HEK293 (cell line): ENCODE results near the gene NUP62.
A peak's percentile ranks its signal among the peaks of the same experiment; 100 is the strongest.

Experiments used
- EGR2 ChIP-seq: fragments of 450-650 bp; formaldehyde crosslinking; IDR thresholded peaks from 2 replicates; pipeline ENCODE4 v1.5.1; 2016; ENCODE audit warnings: low read depth, missing biosample characterization, missing genetic modification characterization
- FEZF1 ChIP-seq: fragments of 450-650 bp; formaldehyde crosslinking; IDR thresholded peaks from 2 replicates; pipeline ENCODE4 v1.5.1; 2016; ENCODE audit warnings: missing biosample characterization, missing genetic modification characterization
- KLF1 ChIP-seq: fragments of 450-650 bp; formaldehyde crosslinking; IDR thresholded peaks from 2 replicates; pipeline ENCODE4 v1.5.1; 2016; ENCODE audit warnings: missing biosample characterization, missing genetic modification characterization
- KLF7 ChIP-seq: fragments of 450-650 bp; formaldehyde crosslinking; IDR thresholded peaks from 2 replicates; pipeline ENCODE4 v1.5.1; 2016; ENCODE audit warnings: missing biosample characterization, missing genetic modification characterization, borderline replicate concordance
- KLF9 ChIP-seq: fragments of 450-650 bp; formaldehyde crosslinking; IDR thresholded peaks from 2 replicates; pipeline ENCODE4 v1.5.1; 2016; ENCODE audit warnings: missing biosample characterization, missing genetic modification characterization, low read depth
- SCRT1 ChIP-seq: fragments of 450-650 bp; formaldehyde crosslinking; IDR thresholded peaks from 2 replicates; pipeline ENCODE4 v1.5.1; 2016; ENCODE audit warnings: missing biosample characterization, missing genetic modification characterization, borderline replicate concordance
- SCRT2 ChIP-seq: fragments of 450-650 bp; formaldehyde crosslinking; IDR thresholded peaks from 2 replicates; pipeline ENCODE4 v1.5.1; 2016; ENCODE audit warnings: missing biosample characterization, missing genetic modification characterization
- SP3 ChIP-seq: fragments of 450-650 bp; formaldehyde crosslinking; IDR thresholded peaks from 2 replicates; pipeline ENCODE4 v1.5.1; 2016; ENCODE audit warnings: missing biosample characterization, missing genetic modification characterization
- SP7 ChIP-seq: fragments of 450-650 bp; formaldehyde crosslinking; IDR thresholded peaks from 2 replicates; pipeline ENCODE4 v1.5.1; 2016; ENCODE audit warnings: missing biosample characterization, missing genetic modification characterization
- TRIM28 ChIP-seq: IDR thresholded peaks from 2 replicates; pipeline ENCODE4 v1.6.1; 2011; ENCODE audit warnings: low read length, control low read depth, borderline replicate concordance
- YY2 ChIP-seq: fragments of 450-650 bp; formaldehyde crosslinking; IDR thresholded peaks from 2 replicates; pipeline ENCODE4 v1.5.1; 2016; ENCODE audit warnings: missing biosample characterization, missing genetic modification characterization
- ZBTB11 ChIP-seq: fragments of 450-650 bp; formaldehyde crosslinking; conservative IDR thresholded peaks from 2 replicates; pipeline ENCODE4 v1.5.1; 2016; ENCODE audit warnings: low read depth, missing biosample characterization, missing genetic modification characterization
- ZBTB21 ChIP-seq: fragments of 450-650 bp; formaldehyde crosslinking; IDR thresholded peaks from 2 replicates; pipeline ENCODE4 v1.5.1; 2017; ENCODE audit warnings: missing biosample characterization, missing genetic modification characterization
- ZBTB26 ChIP-seq: fragments of 450-650 bp; formaldehyde crosslinking; optimal IDR thresholded peaks from 2 replicates; pipeline ENCODE3; 2016; ENCODE audit warnings: missing biosample characterization, mild to moderate bottlenecking, missing genetic modification characterization
- ZNF2 ChIP-seq: fragments of 450-650 bp; formaldehyde crosslinking; IDR thresholded peaks from 2 replicates; pipeline ENCODE4 v1.5.1; 2016; ENCODE audit warnings: missing biosample characterization, missing genetic modification characterization
- ZNF335 ChIP-seq: fragments of 450-650 bp; formaldehyde crosslinking; conservative IDR thresholded peaks from 2 replicates; pipeline ENCODE4 v1.5.1; 2016; ENCODE audit warnings: missing biosample characterization, missing genetic modification characterization
- ZNF394 ChIP-seq: fragments of 450-650 bp; formaldehyde crosslinking; IDR thresholded peaks from 2 replicates; pipeline ENCODE4 v1.5.1; 2016; ENCODE audit warnings: missing biosample characterization, missing genetic modification characterization, mild to moderate bottlenecking, moderate library complexity, borderline replicate concordance
- ZNF530 ChIP-seq: fragments of 450-650 bp; formaldehyde crosslinking; IDR thresholded peaks from 2 replicates; pipeline ENCODE4 v1.5.1; 2016; ENCODE audit warnings: low read depth, missing biosample characterization, missing genetic modification characterization
- ZNF645 ChIP-seq: fragments of 450-650 bp; formaldehyde crosslinking; IDR thresholded peaks from 2 replicates; pipeline ENCODE4; 2016; ENCODE audit warnings: missing biosample characterization, missing genetic modification characterization
- ZNF843 ChIP-seq: fragments of 450-650 bp; formaldehyde crosslinking; IDR thresholded peaks from 2 replicates; pipeline ENCODE4 v1.5.1; 2016; ENCODE audit warnings: missing biosample characterization, missing genetic modification characterization
- TF ChIP-seq, protein P1 (sequence below): fragments of 450-650 bp; formaldehyde crosslinking; IDR thresholded peaks from 2 replicates; pipeline ENCODE4 v1.5.1; 2016; ENCODE audit warnings: missing biosample characterization, missing genetic modification characterization
- TF ChIP-seq, protein P2 (sequence below): fragments of 450-650 bp; formaldehyde crosslinking; IDR thresholded peaks from 2 replicates; pipeline ENCODE4 v1.5.1; 2016; ENCODE audit warnings: missing biosample characterization, missing genetic modification characterization
- TF ChIP-seq, protein P3 (sequence below): fragments of 450-650 bp; formaldehyde crosslinking; conservative IDR thresholded peaks from 2 replicates; pipeline ENCODE4 v1.5.1; 2016; ENCODE audit warnings: low read depth, missing biosample characterization, missing genetic modification characterization
- TF ChIP-seq, protein P4 (sequence below): fragments of 450-650 bp; formaldehyde crosslinking; IDR thresholded peaks from 2 replicates; pipeline ENCODE4 v1.5.1; 2016; ENCODE audit warnings: missing biosample characterization, missing genetic modification characterization

The NUP62 gene

DNA sequence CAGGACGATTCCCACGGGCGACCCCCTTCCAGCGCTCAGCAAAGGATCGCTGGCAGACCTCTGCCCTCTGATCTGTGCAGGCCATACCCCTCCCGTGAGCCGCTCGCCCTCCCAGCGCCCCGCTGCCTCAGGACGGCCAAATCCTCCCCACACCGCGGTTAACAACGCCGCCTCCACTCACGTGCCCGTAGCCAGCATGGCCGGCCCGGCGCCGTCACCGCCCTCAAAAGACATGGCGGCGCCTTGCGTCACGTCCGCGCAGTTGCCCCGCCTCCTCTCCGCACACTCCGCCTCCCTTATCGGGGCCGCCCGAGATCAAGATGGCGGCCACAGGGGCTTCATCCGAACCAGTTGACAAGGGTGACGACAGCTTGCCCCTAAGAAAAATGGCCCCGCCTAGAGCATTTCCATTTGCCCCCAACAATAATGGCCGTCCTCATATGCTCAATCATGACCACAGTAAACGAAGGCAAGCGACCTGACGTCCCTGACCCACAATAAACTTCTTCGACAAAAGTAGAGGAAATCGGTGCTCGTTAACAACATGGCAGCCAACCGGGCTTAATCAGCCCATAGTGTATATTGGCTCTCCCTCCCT is 52.8 kb downstream of the NUP62 start (continued):
- TF ChIP-seq, protein P1, sequence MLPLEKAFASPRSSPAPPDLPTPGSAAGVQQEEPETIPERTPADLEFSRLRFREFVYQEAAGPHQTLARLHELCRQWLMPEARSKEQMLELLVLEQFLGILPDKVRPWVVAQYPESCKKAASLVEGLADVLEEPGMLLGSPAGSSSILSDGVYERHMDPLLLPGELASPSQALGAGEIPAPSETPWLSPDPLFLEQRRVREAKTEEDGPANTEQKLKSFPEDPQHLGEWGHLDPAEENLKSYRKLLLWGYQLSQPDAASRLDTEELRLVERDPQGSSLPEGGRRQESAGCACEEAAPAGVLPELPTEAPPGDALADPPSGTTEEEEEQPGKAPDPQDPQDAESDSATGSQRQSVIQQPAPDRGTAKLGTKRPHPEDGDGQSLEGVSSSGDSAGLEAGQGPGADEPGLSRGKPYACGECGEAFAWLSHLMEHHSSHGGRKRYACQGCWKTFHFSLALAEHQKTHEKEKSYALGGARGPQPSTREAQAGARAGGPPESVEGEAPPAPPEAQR (tag by site-specific recombination): 0 out of 2 replicates have a peak, but pooled peaks have one; percentile 34
- no peak for TF ChIP-seq SCRT1 (tag by site-specific recombination)
- 0 out of 2 replicates have a peak, but pooled peaks have one; percentile 11 for TF ChIP-seq KLF7 (tag by site-specific recombination)
- peak; percentile 99 for TF ChIP-seq YY2 (tag by site-specific recombination)
- peak; percentile 38 for TF ChIP-seq SCRT2 (tag by site-specific recombination)
- TF ChIP-seq, protein P2, sequence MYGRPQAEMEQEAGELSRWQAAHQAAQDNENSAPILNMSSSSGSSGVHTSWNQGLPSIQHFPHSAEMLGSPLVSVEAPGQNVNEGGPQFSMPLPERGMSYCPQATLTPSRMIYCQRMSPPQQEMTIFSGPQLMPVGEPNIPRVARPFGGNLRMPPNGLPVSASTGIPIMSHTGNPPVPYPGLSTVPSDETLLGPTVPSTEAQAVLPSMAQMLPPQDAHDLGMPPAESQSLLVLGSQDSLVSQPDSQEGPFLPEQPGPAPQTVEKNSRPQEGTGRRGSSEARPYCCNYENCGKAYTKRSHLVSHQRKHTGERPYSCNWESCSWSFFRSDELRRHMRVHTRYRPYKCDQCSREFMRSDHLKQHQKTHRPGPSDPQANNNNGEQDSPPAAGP (tag by site-specific recombination): peak; percentile 33; the same call in 1 of the 2 replicates
- peak; percentile 24; the same call in 1 of the 2 replicates for TF ChIP-seq ZNF394 (tag by site-specific recombination)
- TF ChIP-seq ZNF645: peak; percentile 79; the same call in 1 of the 2 replicates
- TF ChIP-seq, protein P3, sequence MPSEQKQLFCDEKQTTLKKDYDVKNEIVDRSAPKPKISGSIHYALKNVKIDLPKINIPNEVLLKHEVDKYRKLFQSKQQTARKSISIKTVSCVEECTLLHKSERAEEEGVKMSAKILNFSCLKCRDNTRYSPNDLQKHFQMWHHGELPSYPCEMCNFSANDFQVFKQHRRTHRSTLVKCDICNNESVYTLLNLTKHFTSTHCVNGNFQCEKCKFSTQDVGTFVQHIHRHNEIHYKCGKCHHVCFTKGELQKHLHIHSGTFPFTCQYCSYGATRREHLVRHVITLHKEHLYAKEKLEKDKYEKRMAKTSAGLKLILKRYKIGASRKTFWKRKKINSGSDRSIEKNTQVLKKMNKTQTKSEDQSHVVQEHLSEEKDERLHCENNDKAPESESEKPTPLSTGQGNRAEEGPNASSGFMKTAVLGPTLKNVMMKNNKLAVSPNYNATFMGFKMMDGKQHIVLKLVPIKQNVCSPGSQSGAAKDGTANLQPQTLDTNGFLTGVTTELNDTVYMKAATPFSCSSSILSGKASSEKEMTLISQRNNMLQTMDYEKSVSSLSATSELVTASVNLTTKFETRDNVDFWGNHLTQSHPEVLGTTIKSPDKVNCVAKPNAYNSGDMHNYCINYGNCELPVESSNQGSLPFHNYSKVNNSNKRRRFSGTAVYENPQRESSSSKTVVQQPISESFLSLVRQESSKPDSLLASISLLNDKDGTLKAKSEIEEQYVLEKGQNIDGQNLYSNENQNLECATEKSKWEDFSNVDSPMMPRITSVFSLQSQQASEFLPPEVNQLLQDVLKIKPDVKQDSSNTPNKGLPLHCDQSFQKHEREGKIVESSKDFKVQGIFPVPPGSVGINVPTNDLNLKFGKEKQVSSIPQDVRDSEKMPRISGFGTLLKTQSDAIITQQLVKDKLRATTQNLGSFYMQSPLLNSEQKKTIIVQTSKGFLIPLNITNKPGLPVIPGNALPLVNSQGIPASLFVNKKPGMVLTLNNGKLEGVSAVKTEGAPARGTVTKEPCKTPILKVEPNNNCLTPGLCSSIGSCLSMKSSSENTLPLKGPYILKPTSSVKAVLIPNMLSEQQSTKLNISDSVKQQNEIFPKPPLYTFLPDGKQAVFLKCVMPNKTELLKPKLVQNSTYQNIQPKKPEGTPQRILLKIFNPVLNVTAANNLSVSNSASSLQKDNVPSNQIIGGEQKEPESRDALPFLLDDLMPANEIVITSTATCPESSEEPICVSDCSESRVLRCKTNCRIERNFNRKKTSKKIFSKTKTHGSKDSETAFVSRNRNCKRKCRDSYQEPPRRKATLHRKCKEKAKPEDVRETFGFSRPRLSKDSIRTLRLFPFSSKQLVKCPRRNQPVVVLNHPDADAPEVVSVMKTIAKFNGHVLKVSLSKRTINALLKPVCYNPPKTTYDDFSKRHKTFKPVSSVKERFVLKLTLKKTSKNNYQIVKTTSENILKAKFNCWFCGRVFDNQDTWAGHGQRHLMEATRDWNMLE (tag by site-specific recombination): peak; percentile 28; the same call in 1 of the 2 replicates
- 0 out of 2 replicates have a peak, but pooled peaks have one; percentile 11 for TF ChIP-seq FEZF1
- TF ChIP-seq ZNF530 (tag by site-specific recombination): no peak
- peak; percentile 22; the same call in 1 of the 2 replicates for TF ChIP-seq EGR2 (tag by site-specific recombination)
- peak; percentile 97 for TF ChIP-seq ZNF335 (tag by site-specific recombination)
- TF ChIP-seq TRIM28: 0 out of 2 replicates have a peak, but pooled peaks have one; percentile 41
- TF ChIP-seq ZBTB11 (tag by site-specific recombination): 0 out of 2 replicates have a peak, but pooled peaks have one; percentile 53
- TF ChIP-seq, protein P4, sequence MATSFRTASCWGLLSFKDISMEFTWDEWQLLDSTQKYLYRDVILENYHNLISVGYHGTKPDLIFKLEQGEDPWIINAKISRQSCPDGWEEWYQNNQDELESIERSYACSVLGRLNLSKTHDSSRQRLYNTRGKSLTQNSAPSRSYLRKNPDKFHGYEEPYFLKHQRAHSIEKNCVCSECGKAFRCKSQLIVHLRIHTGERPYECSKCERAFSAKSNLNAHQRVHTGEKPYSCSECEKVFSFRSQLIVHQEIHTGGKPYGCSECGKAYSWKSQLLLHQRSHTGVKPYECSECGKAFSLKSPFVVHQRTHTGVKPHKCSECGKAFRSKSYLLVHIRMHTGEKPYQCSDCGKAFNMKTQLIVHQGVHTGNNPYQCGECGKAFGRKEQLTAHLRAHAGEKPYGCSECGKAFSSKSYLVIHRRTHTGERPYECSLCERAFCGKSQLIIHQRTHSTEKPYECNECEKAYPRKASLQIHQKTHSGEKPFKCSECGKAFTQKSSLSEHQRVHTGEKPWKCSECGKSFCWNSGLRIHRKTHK (tag by site-specific recombination): no peak
- TF ChIP-seq ZNF2: no peak
- TF ChIP-seq KLF1 (tag by site-specific recombination): 0 out of 2 replicates have a peak, but pooled peaks have one; percentile 15
- peak; percentile 81 for TF ChIP-seq ZBTB21 (tag by site-specific recombination)
- 0 out of 2 replicates have a peak, but pooled peaks have one; percentile 30 for TF ChIP-seq SP7 (tag by site-specific recombination)
- TF ChIP-seq ZNF843 (tag by site-specific recombination): peak; percentile 52
- peak; percentile 60 for TF ChIP-seq KLF9 (tag by site-specific recombination)
- peak; percentile 28 for TF ChIP-seq ZBTB26
- peak; percentile 95 for TF ChIP-seq SP3
